ENCODE data around the gene NSDHL. TPM values are rescaled to one million over a fixed set of nuclear protein-coding genes. Genes with fewer than 3 reads are reported as not detected.

Gene NSDHL
- total and polyA plus RNA-seq, 2 experiments from 2014 or later: 32.4 to 34.3 TPM

- H3K9me2 ChIP-seq (ENCODE audit: insufficient read depth): no peaks in the 10 kb centered on the region
- Mint-ChIP-seq H3K4me1 (peaks cover 12% of the 10 kb centered on the region), H3K27me3 (ENCODE audit: insufficient read depth, low read depth, poor library complexity) (peaks cover 4% of the 10 kb centered on the region), H3K4me3 (peak overlapping the region; percentile 95), H3K27ac (peak overlapping the region; percentile 86), H3K9me3 (no peaks in the 10 kb centered on the region; the same call in 2 of the 3 replicates), H3K36me3 (ENCODE audit: low read depth) (peaks cover 33% of the 10 kb centered on the region)
- TF ChIP-seq JUNB (IDR thresholded peaks at IDR 0.05; ENCODE audit: unreplicated experiment) (no peak), STAT1 (IDR thresholded peaks at IDR 0.05; ENCODE audit: unreplicated experiment) (no peak), NANOG (IDR thresholded peaks at IDR 0.05; ENCODE audit: borderline replicate concordance) (no peak), POLR2AphosphoS5 (IDR thresholded peaks at IDR 0.05; ENCODE audit: low read depth) (no peak), ZNF114 (CRISPR knock-in tag; IDR thresholded peaks at IDR 0.05) (no peak), REST (IDR thresholded peaks at IDR 0.05; ENCODE audit: unreplicated experiment) (no peak), CREB1 (CRISPR knock-in tag; IDR thresholded peaks at IDR 0.05; ENCODE audit: low read depth) (no peak), ZNF331 (CRISPR knock-in tag; IDR thresholded peaks at IDR 0.05; ENCODE audit: low read depth) (no peak), ZNF462 (CRISPR knock-in tag; IDR thresholded peaks at IDR 0.05) (no peak), EZH2phosphoT487 (IDR thresholded peaks at IDR 0.05; ENCODE audit: unreplicated experiment) (no peak), EZH2 (IDR thresholded peaks at IDR 0.05; ENCODE audit: low read depth, unreplicated experiment) (no peak), CTCF (conservative IDR thresholded peaks at IDR 0.05; ENCODE audit: low read depth in 2 of 2) (no peak), ETS1 (IDR thresholded peaks at IDR 0.05) (no peak)
- no peak overlapping the region for H2AFZ ChIP-seq
- H3K27me3 ChIP-seq (ENCODE audit: insufficient read depth): no peaks in the 10 kb centered on the region
- DNase-seq (ENCODE audit: low spot score) (no peak), ATAC-seq (no peak; the same call in 2 of the 3 replicates)
- H3K27ac ChIP-seq (ENCODE audit: low read depth): no peak overlapping the region
- H3F3A ChIP-seq (replicated peaks; ENCODE audit: low read depth): no peaks in the 10 kb centered on the region
- peaks cover 40% of the 10 kb centered on the region for H3K79me2 ChIP-seq (replicated peaks; ENCODE audit: insufficient read depth)
- peak overlapping the region; percentile 75 for H3K4me3 ChIP-seq
- no peaks in the 10 kb centered on the region; the same call in none of the 2 replicates for H3K4me1 ChIP-seq (ENCODE audit: insufficient read depth)
- H3K4me2 ChIP-seq: peak overlapping the region; percentile 86
- H3K36me3 ChIP-seq (ENCODE audit: insufficient read depth): no peaks in the 10 kb centered on the region
- H4K20me1 ChIP-seq (replicated peaks; ENCODE audit: insufficient read depth): no peaks in the 10 kb centered on the region
Observed at GRCh38 chrX:152831391-152831790, 528 bp downstream of the NSDHL start.
